Keratinocyte (primary cell): ENCODE data around the gene HMCN2. TPM values are rescaled to one million over a fixed set of nuclear protein-coding genes. Genes with fewer than 3 reads are reported as not detected.

Source experiments
- DNase-seq: peaks from one replicate; pipeline ENCODE4 v3.0.0-alpha.2; 2011; ENCODE audit warnings: low read depth, missing footprints, low spot score
- FAIRE-seq: peaks from 2 replicates; lab custom pipeline; 2011; peaks lifted over from hg19 to GRCh38; lab: Jason Lieb, UNC
- H2AFZ ChIP-seq: 2 replicates; pipeline ENCODE4 v1.6.0; 2012; ENCODE audit warnings: low read length, control low read depth, inconsistent platforms; ENCODE audit not compliant: control insufficient read depth
- H3K27ac ChIP-seq: 2 replicates; pipeline ENCODE4 v1.5.1; 2011; ENCODE audit warnings: low read length; ENCODE audit not compliant: control insufficient read depth, insufficient read depth
- H3K27me3 ChIP-seq: 3 replicates; pipeline ENCODE4 v1.6.0; 2011; ENCODE audit warnings: low read length; ENCODE audit not compliant: control insufficient read depth, insufficient read depth; ENCODE audit errors: extremely low read depth
- H3K36me3 ChIP-seq, 2 experiments: 2 replicates in 1 of 2; 3 replicates in 1 of 2; pipeline ENCODE4 v1.5.1; 2011; ENCODE audit warnings: low read length in 2 of 2, mild to moderate bottlenecking in 1 of 2; ENCODE audit not compliant: control insufficient read depth in 2 of 2, insufficient read depth in 2 of 2; ENCODE audit errors: extremely low read depth in 1 of 2
- H3K4me1 ChIP-seq: 3 replicates; pipeline ENCODE4 v1.5.1; 2011; ENCODE audit warnings: low read length; ENCODE audit not compliant: control insufficient read depth, insufficient read depth; ENCODE audit errors: extremely low read depth
- H3K4me2 ChIP-seq: 3 replicates; pipeline ENCODE4 v1.6.0; 2011; ENCODE audit warnings: low read depth, low read length; ENCODE audit not compliant: control insufficient read depth, insufficient read depth; ENCODE audit errors: extremely low read depth
- H3K4me3 ChIP-seq, 3 experiments: fragments of 200-600 bp in 1 of 3; sonication (generic) in 1 of 3; 2 replicates in 2 of 3; 3 replicates in 1 of 3; pipeline ENCODE4 v1.5.1; 2011 to 2016; ENCODE audit warnings: low read length in 3 of 3, mild to moderate bottlenecking in 3 of 3, control low read depth in 2 of 3, inconsistent platforms in 1 of 3, low read depth in 1 of 3, mixed read lengths in 1 of 3, mixed run types in 1 of 3, moderate library complexity in 1 of 3; ENCODE audit not compliant: control insufficient read depth in 2 of 3, insufficient read depth in 2 of 3; ENCODE audit errors: extremely low read depth in 1 of 3
- H3K79me2 ChIP-seq: 2 replicates; pipeline ENCODE4 v1.6.0; 2012; ENCODE audit warnings: low read length; ENCODE audit not compliant: control insufficient read depth, insufficient read depth
- H3K9ac ChIP-seq: 3 replicates; pipeline ENCODE4 v1.6.0; 2011; ENCODE audit warnings: low read length; ENCODE audit not compliant: control insufficient read depth, insufficient read depth; ENCODE audit errors: extremely low read depth
- H3K9me1 ChIP-seq: 3 replicates; pipeline ENCODE4 v1.6.0; 2011; ENCODE audit warnings: low read length; ENCODE audit not compliant: control insufficient read depth, insufficient read depth; ENCODE audit errors: extremely low read depth
- H3K9me3 ChIP-seq: 2 replicates; pipeline ENCODE4 v1.5.1; 2012; ENCODE audit warnings: low read depth, low read length; ENCODE audit not compliant: control insufficient read depth
- H4K20me1 ChIP-seq: 3 replicates; pipeline ENCODE4 v1.6.0; 2011; ENCODE audit warnings: low read length; ENCODE audit not compliant: control insufficient read depth, insufficient read depth; ENCODE audit errors: extremely low read depth
- EZH2 ChIP-seq: IDR thresholded peaks from one replicate; pipeline ENCODE4 v1.6.1; 2012; ENCODE audit warnings: inconsistent platforms, mild to moderate bottlenecking, low read length, moderate library complexity
- dilution Hi-C: fragments of 300-500 bp; cut with MboI; formaldehyde crosslinking; loops from one replicate; pipeline ENCODE4 v1.7.0; 2020; ENCODE audit warnings: low sequenced_read_pairs; ENCODE audit not compliant: extremely low pct_ligation_motif_present
- polyA plus RNA-seq, 5 experiments: library from polyadenylated mRNA; depleted of rRNA in 3 of 5; stranded (reverse) in 3 of 5; stranded (forward) in 1 of 5; unstranded in 1 of 5; fragments of >200 nt; gene quantifications; 1 replicate in 1 of 5; 2 replicates in 3 of 5; 3 replicates in 1 of 5; pipeline versions ENCODE4 v1.2.1 to v1.2.3, GENCODE V29; 2011 to 2012; ENCODE audit warnings: missing spikeins in 2 of 5, low read depth in 1 of 5, low replicate concordance in 1 of 5
- TF ChIP-seq, protein P1 (sequence below), 3 experiments: IDR thresholded peaks in 1 of 3; conservative IDR thresholded peaks in 1 of 3; optimal IDR thresholded peaks in 1 of 3; 2 replicates in 2 of 3; 3 replicates in 1 of 3; pipeline versions ENCODE3 to v1.5.1; 2011; ENCODE audit warnings: low read length in 3 of 3, mild to moderate bottlenecking in 3 of 3, moderate library complexity in 2 of 3, control low read depth in 1 of 3, inconsistent platforms in 1 of 3; ENCODE audit not compliant: insufficient read depth in 2 of 3; ENCODE audit errors: extremely low read depth in 1 of 3

Gene HMCN2
- polyA plus RNA-seq, 1 donor (not counting 4 experiments of a cell fraction or from before 2014, with no cell fraction given) = not detected

DNA sequence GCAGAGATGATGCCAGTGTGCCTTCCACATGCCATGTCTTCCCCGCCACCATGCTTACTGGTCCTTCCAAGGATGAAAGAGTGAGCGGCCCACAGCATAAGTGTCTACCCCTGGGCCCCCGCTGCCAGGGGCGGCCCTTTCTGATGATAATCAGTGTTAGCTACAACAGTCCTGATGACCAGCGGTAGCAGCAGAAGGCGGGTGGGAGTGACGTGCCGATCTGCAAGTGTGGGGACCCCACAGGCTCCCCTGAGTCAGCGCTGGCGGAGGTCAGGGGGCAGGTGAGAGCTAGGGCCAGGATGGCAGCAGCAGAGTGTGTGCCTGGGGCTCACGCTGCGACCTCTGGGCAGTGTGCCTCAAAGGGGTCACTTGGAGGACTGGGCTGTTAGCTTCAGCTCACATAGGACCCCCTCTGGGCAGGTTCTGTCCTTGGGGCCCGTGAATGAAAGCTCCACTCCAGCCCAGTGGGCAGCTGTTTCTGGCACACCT, 80.4 kb downstream of the HMCN2 start:
- Histone ChIP-seq H3K4me1 (no peaks in the 10 kb centered on the region), H3K9me3 (no peaks in the 10 kb centered on the region), H3K4me2 (no peak overlapping the region), H3K27me3 (no peaks in the 10 kb centered on the region), H2AFZ (no peak overlapping the region), H3K27ac (no peak overlapping the region), H3K79me2 (no peaks in the 10 kb centered on the region), H4K20me1 (no peaks in the 10 kb centered on the region), H3K36me3 (no peaks in the 10 kb centered on the region), H3K4me3 (no peak overlapping the region), H3K9me1 (no peaks in the 10 kb centered on the region), H3K9ac (no peak overlapping the region)
- TF ChIP-seq EZH2 = no peak
- TF ChIP-seq, protein P1, sequence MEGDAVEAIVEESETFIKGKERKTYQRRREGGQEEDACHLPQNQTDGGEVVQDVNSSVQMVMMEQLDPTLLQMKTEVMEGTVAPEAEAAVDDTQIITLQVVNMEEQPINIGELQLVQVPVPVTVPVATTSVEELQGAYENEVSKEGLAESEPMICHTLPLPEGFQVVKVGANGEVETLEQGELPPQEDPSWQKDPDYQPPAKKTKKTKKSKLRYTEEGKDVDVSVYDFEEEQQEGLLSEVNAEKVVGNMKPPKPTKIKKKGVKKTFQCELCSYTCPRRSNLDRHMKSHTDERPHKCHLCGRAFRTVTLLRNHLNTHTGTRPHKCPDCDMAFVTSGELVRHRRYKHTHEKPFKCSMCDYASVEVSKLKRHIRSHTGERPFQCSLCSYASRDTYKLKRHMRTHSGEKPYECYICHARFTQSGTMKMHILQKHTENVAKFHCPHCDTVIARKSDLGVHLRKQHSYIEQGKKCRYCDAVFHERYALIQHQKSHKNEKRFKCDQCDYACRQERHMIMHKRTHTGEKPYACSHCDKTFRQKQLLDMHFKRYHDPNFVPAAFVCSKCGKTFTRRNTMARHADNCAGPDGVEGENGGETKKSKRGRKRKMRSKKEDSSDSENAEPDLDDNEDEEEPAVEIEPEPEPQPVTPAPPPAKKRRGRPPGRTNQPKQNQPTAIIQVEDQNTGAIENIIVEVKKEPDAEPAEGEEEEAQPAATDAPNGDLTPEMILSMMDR (optimal IDR thresholded peaks at IDR 0.05 in 1 of 3, IDR thresholded peaks at IDR 0.05 in 1 of 3, conservative IDR thresholded peaks at IDR 0.05 in 1 of 3; ENCODE audit: extremely low read depth in 1 of 3, insufficient read depth in 2 of 3, low read length in 3 of 3) = no peak
- FAIRE-seq = no peak
- dilution Hi-C loops = no loop called here
- DNase-seq = no peak

DNA sequence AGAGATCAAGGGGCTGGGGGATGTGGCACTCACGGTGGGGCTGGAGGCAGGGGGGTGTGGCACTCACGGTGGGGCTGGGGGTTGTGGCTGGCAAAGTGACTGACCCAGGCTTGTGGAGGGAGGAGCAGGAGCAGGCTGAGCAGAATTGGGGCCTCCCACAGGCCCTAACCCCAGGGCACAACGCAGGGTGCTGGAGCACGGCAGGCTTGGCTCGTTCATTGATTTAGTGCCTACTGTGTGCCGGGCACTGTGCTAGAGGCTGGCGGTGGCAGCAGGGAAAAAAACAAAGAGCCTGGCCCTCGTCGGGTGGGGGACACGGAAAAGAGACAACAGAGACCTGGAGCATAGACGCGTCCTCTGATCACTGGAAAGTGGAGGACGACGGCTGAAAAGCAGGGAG, 80.9 kb downstream of the HMCN2 start:
- no peaks in the 10 kb centered on the region for H3K36me3 ChIP-seq
- no peak overlapping the region for H3K4me2 ChIP-seq
- H3K9me3 ChIP-seq = no peaks in the 10 kb centered on the region
- FAIRE-seq (no peak), DNase-seq (no peak)
- no peak overlapping the region for H3K4me3 ChIP-seq
- no peaks in the 10 kb centered on the region for H3K9me1 ChIP-seq
- no peaks in the 10 kb centered on the region for H3K4me1 ChIP-seq
- no peak overlapping the region for H3K9ac ChIP-seq
- H3K27me3 ChIP-seq = no peaks in the 10 kb centered on the region
- no peak overlapping the region for H2AFZ ChIP-seq
- dilution Hi-C loops = no loop called here
- H4K20me1 ChIP-seq = no peaks in the 10 kb centered on the region
- H3K27ac ChIP-seq = no peak overlapping the region
- no peak for TF ChIP-seq EZH2
- TF ChIP-seq, protein P1 (optimal IDR thresholded peaks at IDR 0.05 in 1 of 3, IDR thresholded peaks at IDR 0.05 in 1 of 3, conservative IDR thresholded peaks at IDR 0.05 in 1 of 3; ENCODE audit: extremely low read depth in 1 of 3, insufficient read depth in 2 of 3, low read length in 3 of 3) = no peak
- H3K79me2 ChIP-seq = no peaks in the 10 kb centered on the region
